ENCODE measurements around the gene MRPL52. TPM values are rescaled to one million over a fixed set of nuclear protein-coding genes. Genes with fewer than 3 reads are reported as not detected.
A peak's percentile ranks its signal among the peaks of the same experiment; 100 is the strongest.

Gene MRPL52
- total RNA-seq, 1 donor from 2014 or later = 182 TPM

DNA sequence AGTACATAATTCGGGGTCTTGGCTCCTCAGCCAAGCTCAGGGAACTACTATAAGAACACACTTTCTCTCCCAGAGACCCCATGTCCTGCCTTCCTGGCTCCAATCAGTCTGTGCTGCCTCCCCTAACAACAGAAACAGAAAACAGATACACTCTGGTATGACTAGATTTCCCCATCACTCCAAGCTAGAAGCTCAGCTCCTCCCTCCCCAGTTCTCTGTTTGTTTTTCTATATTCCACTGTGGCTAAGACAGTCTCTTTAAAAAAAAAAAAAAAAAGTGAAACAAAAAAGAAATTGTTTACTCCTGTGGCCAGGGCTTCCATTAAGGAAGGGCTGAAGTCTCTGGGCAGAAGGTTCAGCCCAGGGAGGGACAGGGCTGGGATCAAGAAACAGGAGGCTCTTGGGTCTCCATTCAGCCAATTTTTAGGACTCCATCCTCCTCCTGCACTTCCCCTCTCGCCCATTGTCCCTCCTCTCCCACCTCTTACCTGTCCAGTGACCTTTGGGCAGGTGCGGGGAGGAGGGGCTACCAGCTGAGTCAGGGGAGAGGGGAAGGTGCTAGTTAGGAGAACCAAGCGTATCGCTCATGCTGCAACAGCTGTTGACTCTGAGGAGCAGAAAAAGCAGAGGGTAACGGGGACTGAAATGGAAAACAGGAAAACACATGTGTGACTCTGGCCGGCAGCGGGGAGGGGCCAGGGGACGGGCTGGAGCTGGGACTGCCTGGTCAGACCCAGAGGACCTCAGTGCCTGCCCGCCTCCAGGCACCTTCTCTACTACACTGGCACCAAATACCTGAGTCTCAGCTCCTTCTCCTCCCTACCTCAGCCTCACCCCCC lies 10.3 kb upstream of the MRPL52 start:
- H3K27ac ChIP-seq (ENCODE audit: low read depth, low read length) = peak overlapping the region; percentile 14
- H3K27me3 ChIP-seq (ENCODE audit: insufficient read depth, low read length) = no peaks in the 10 kb centered on the region
- peak overlapping the region; percentile 55 for H2AFZ ChIP-seq (ENCODE audit: low read depth, low read length)
- H3K79me2 ChIP-seq (ENCODE audit: insufficient read depth, low read length) = no peaks in the 10 kb centered on the region
- H3K27ac Mint-ChIP-seq (ENCODE audit: unreplicated experiment) = peak overlapping the region; percentile 88
- no peak for TF ChIP-seq EZH2 (IDR thresholded peaks at IDR 0.05; ENCODE audit: insufficient read depth, low read length)
- TF ChIP-seq, protein P1, sequence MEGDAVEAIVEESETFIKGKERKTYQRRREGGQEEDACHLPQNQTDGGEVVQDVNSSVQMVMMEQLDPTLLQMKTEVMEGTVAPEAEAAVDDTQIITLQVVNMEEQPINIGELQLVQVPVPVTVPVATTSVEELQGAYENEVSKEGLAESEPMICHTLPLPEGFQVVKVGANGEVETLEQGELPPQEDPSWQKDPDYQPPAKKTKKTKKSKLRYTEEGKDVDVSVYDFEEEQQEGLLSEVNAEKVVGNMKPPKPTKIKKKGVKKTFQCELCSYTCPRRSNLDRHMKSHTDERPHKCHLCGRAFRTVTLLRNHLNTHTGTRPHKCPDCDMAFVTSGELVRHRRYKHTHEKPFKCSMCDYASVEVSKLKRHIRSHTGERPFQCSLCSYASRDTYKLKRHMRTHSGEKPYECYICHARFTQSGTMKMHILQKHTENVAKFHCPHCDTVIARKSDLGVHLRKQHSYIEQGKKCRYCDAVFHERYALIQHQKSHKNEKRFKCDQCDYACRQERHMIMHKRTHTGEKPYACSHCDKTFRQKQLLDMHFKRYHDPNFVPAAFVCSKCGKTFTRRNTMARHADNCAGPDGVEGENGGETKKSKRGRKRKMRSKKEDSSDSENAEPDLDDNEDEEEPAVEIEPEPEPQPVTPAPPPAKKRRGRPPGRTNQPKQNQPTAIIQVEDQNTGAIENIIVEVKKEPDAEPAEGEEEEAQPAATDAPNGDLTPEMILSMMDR (IDR thresholded peaks at IDR 0.05; ENCODE audit: insufficient read depth, low read depth, low read length) = no peak
- H3K36me3 ChIP-seq (ENCODE audit: insufficient read depth, low read length) = no peaks in the 10 kb centered on the region
- peak overlapping the region; percentile 45 for H3K9ac ChIP-seq (ENCODE audit: low read length)
- no peak overlapping the region for H3K4me3 ChIP-seq (ENCODE audit: insufficient read depth, low read depth, low read length)
- peaks cover 20% of the 10 kb centered on the region for H3K4me1 ChIP-seq (ENCODE audit: insufficient read depth, low read length)
- H3K4me2 ChIP-seq (ENCODE audit: low read length) = peak overlapping the region; percentile 67
- no peaks in the 10 kb centered on the region for H3K9me3 Mint-ChIP-seq (ENCODE audit: unreplicated experiment)
- no peak overlapping the region for H3K4me3 Mint-ChIP-seq (ENCODE audit: unreplicated experiment)
- FAIRE-seq (no peak), DNase-seq (ENCODE audit: low read depth) (peak; percentile 50)
- H4K20me1 ChIP-seq (ENCODE audit: insufficient read depth, low read length) = no peaks in the 10 kb centered on the region
- H3K36me3 Mint-ChIP-seq (ENCODE audit: low read depth, unreplicated experiment) = no peaks in the 10 kb centered on the region
- H3K9me3 ChIP-seq (ENCODE audit: insufficient read depth, low read depth, low read length) = no peaks in the 10 kb centered on the region
- H3K4me1 Mint-ChIP-seq (ENCODE audit: low read depth, unreplicated experiment) = peaks cover 58% of the 10 kb centered on the region
- no peaks in the 10 kb centered on the region for H3K27me3 Mint-ChIP-seq (ENCODE audit: low read depth, unreplicated experiment)

DNA sequence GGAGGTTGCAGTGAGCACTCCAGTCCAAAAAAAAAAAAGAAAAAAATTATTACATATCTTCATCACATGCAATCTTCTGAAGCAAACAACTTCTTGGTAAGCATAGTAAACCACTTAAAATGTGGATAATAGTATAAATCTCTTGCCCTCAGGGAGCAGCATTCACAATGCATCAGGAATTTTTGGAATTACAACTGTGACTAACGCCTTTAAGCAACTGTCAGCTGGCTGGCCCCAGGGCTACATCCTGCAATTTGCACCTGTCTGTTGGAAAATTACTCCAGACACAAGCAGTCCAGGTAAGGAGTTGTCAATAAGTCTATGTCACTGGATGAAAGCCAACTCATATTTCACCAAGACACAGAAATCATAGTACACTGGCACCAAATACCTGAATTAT lies 9.0 kb upstream of the MRPL52 start:
- Mint-ChIP-seq H3K27ac (ENCODE audit: unreplicated experiment) (peak overlapping the region; percentile 94), H3K9me3 (ENCODE audit: unreplicated experiment) (no peaks in the 10 kb centered on the region), H3K4me1 (ENCODE audit: low read depth, unreplicated experiment) (peaks cover 52% of the 10 kb centered on the region), H3K36me3 (ENCODE audit: low read depth, unreplicated experiment) (no peaks in the 10 kb centered on the region), H3K4me3 (ENCODE audit: unreplicated experiment) (no peak overlapping the region), H3K27me3 (ENCODE audit: low read depth, unreplicated experiment) (no peaks in the 10 kb centered on the region)
- Histone ChIP-seq H3K36me3 (ENCODE audit: insufficient read depth, low read length) (no peaks in the 10 kb centered on the region), H3K4me1 (ENCODE audit: insufficient read depth, low read length) (peaks cover 27% of the 10 kb centered on the region), H3K9me3 (ENCODE audit: insufficient read depth, low read depth, low read length) (no peaks in the 10 kb centered on the region), H3K27ac (ENCODE audit: low read depth, low read length) (no peak overlapping the region), H3K9ac (ENCODE audit: low read length) (no peak overlapping the region), H3K27me3 (ENCODE audit: insufficient read depth, low read length) (no peaks in the 10 kb centered on the region), H3K4me3 (ENCODE audit: insufficient read depth, low read depth, low read length) (no peak overlapping the region), H3K4me2 (ENCODE audit: low read length) (no peak overlapping the region), H4K20me1 (ENCODE audit: insufficient read depth, low read length) (no peaks in the 10 kb centered on the region), H2AFZ (ENCODE audit: low read depth, low read length) (no peak overlapping the region), H3K79me2 (ENCODE audit: insufficient read depth, low read length) (no peaks in the 10 kb centered on the region)
- no peak for FAIRE-seq
- DNase-seq (ENCODE audit: low read depth) = peak; percentile 29
- TF ChIP-seq, protein P1 (IDR thresholded peaks at IDR 0.05; ENCODE audit: insufficient read depth, low read depth, low read length) = no peak
- no peak for TF ChIP-seq EZH2 (IDR thresholded peaks at IDR 0.05; ENCODE audit: insufficient read depth, low read length)

All from astrocyte (in vitro differentiated cells and primary cell).